HG03108 (cell line): ENCODE data around the gene ZFYVE28.
A peak's percentile ranks its signal among the peaks of the same experiment; 100 is the strongest.
"Not testable (repeated sequence)": the region's sequence is repeated elsewhere in the genome, so short reads cannot be mapped to it uniquely, and the experiment has no call there.

Experiments
- ATAC-seq: cut with Tn5 transposase; IDR thresholded peaks from one replicate; pipeline ENCODE4 v1.9.1; 2021; ENCODE audit warnings: moderate library complexity; ENCODE audit not compliant: unreplicated experiment

ZFYVE28 gene

GRCh38 chr4:2417765-2418649 lies at the start of gene ZFYVE28:
TSS of gene ZFYVE28 (minus strand) at chr4:2418645. CDS start at chr4:2418323, 322 bp downstream.
- ATAC-seq, result peak; percentile 3

GRCh38 chr4:2465544-2465943 lies 47.1 kb upstream of the ZFYVE28 start:
- not testable (repeated sequence) for ATAC-seq

- no peak for ATAC-seq
Measured at GRCh38 chr4:2465032-2465431, 46.6 kb upstream of the ZFYVE28 start.

- ATAC-seq, result no peak
Measured at GRCh38 chr4:2462992-2463762, 44.7 kb upstream of the ZFYVE28 start.

- ATAC-seq, result peak; percentile 74
Measured at GRCh38 chr4:2462218-2462991, 44.0 kb upstream of the ZFYVE28 start.

GRCh38 chr4:2461246-2461960 lies 43.0 kb upstream of the ZFYVE28 start:
- ATAC-seq, result no peak

GRCh38 chr4:2459589-2460349 lies 41.3 kb upstream of the ZFYVE28 start:
- no peak for ATAC-seq

- ATAC-seq, result no peak
Measured at GRCh38 chr4:2458546-2459491, 40.4 kb upstream of the ZFYVE28 start.

- ATAC-seq, result no peak
Measured at GRCh38 chr4:2457481-2458295, 39.2 kb upstream of the ZFYVE28 start.

GRCh38 chr4:2451821-2452785 lies 33.7 kb upstream of the ZFYVE28 start:
- ATAC-seq, result no peak

- ATAC-seq, result no peak
Measured at GRCh38 chr4:2451036-2451520, 32.6 kb upstream of the ZFYVE28 start.

- ATAC-seq, result no peak
Measured at GRCh38 chr4:2450394-2451035, 32.1 kb upstream of the ZFYVE28 start.

GRCh38 chr4:2449511-2450392 lies 31.3 kb upstream of the ZFYVE28 start:
- no peak for ATAC-seq

GRCh38 chr4:2449051-2449450 lies 30.6 kb upstream of the ZFYVE28 start:
- no peak for ATAC-seq

- ATAC-seq, result no peak
Measured at GRCh38 chr4:2448589-2448988, 30.1 kb upstream of the ZFYVE28 start.
